Skin epidermis (tissue), 12 donors: ENCODE measurements around the gene PHLPP1.
A peak's percentile ranks its signal among the peaks of the same experiment; 100 is the strongest.

ENCODE experiments used
- H3K27ac ChIP-seq, 21 experiments: fragments of 200-600 bp; sonication (generic) in 11 of 21; one replicate each; pipeline ENCODE4 v1.5.0; 2020; ENCODE audit warnings: mild to moderate bottlenecking in 3 of 21, inconsistent platforms in 2 of 21, moderate library complexity in 2 of 21
- H3K4me3 ChIP-seq, 7 experiments: fragments of 200-600 bp; sonication (generic) in 2 of 7; one replicate each; pipeline ENCODE4 v1.5.0; 2020; ENCODE audit warnings: inconsistent platforms in 2 of 7, mild to moderate bottlenecking in 2 of 7, moderate library complexity in 1 of 7

The PHLPP1 gene

GRCh38 chr18:62716619-62717168 lies 1.4 kb downstream of the PHLPP1 start:
- Histone ChIP-seq H3K4me3 (peak overlapping the region; percentile 59 to 79 (median 72)), H3K27ac (peak overlapping the region; percentile 33 to 93 (median 85))

GRCh38 chr18:62717169-62717924 lies 2.0 kb downstream of the PHLPP1 start:
- peak overlapping the region; percentile 59 to 79 (median 72) for H3K4me3 ChIP-seq
- peak overlapping the region; percentile 33 to 93 (median 85) for H3K27ac ChIP-seq

GRCh38 chr18:62717925-62718800 lies 2.8 kb downstream of the PHLPP1 start:
- Histone ChIP-seq H3K27ac (peak overlapping the region in 14 of 21 experiments; percentile 52 to 93 (median 88)), H3K4me3 (peak overlapping the region; percentile 59 to 79 (median 72))

- no peak overlapping the region for H3K4me3 ChIP-seq
- H3K27ac ChIP-seq = peak overlapping the region in 1 of 21 experiments; percentile 11
These were observed 4.7 kb downstream of the PHLPP1 start for GRCh38 chr18:62720048-62720447.

GRCh38 chr18:62720766-62721613 lies 5.6 kb downstream of the PHLPP1 start:
- Histone ChIP-seq H3K27ac (no peak overlapping the region), H3K4me3 (no peak overlapping the region)

- H3K4me3 ChIP-seq = no peak overlapping the region
- no peak overlapping the region for H3K27ac ChIP-seq
These were observed 6.8 kb downstream of the PHLPP1 start for GRCh38 chr18:62721839-62722795.

- no peak overlapping the region for H3K4me3 ChIP-seq
- no peak overlapping the region for H3K27ac ChIP-seq
These were observed 8.4 kb downstream of the PHLPP1 start for GRCh38 chr18:62723666-62724281.

- Histone ChIP-seq H3K27ac (no peak overlapping the region), H3K4me3 (no peak overlapping the region)
These were observed 10.6 kb downstream of the PHLPP1 start for GRCh38 chr18:62725896-62726295.

- Histone ChIP-seq H3K4me3 (no peak overlapping the region), H3K27ac (no peak overlapping the region)
These were observed 12.9 kb downstream of the PHLPP1 start for GRCh38 chr18:62728254-62728653.

GRCh38 chr18:62729487-62730386 lies 14.4 kb downstream of the PHLPP1 start:
- Histone ChIP-seq H3K27ac (no peak overlapping the region), H3K4me3 (no peak overlapping the region)

GRCh38 chr18:62730941-62731340 lies 15.6 kb downstream of the PHLPP1 start:
- Histone ChIP-seq H3K27ac (no peak overlapping the region), H3K4me3 (no peak overlapping the region)

GRCh38 chr18:62732617-62733016 lies 17.3 kb downstream of the PHLPP1 start:
- no peak overlapping the region for H3K27ac ChIP-seq
- H3K4me3 ChIP-seq = no peak overlapping the region

- Histone ChIP-seq H3K4me3 (no peak overlapping the region), H3K27ac (no peak overlapping the region)
These were observed 18.9 kb downstream of the PHLPP1 start for GRCh38 chr18:62734290-62734689.

GRCh38 chr18:62735387-62735786 lies 20.0 kb downstream of the PHLPP1 start:
- no peak overlapping the region for H3K27ac ChIP-seq
- H3K4me3 ChIP-seq = no peak overlapping the region

- Histone ChIP-seq H3K4me3 (no peak overlapping the region), H3K27ac (no peak overlapping the region)
These were observed 20.9 kb downstream of the PHLPP1 start for GRCh38 chr18:62736077-62736855.

- no peak overlapping the region for H3K27ac ChIP-seq
- no peak overlapping the region for H3K4me3 ChIP-seq
These were observed 22.0 kb downstream of the PHLPP1 start for GRCh38 chr18:62737241-62737873.
